HG03060 (cell line): ENCODE results near the gene XCR1.
"Not testable (repeated sequence)": the region's sequence is repeated elsewhere in the genome, so short reads cannot be mapped to it uniquely, and the experiment has no call there.

ENCODE experiments used
- ATAC-seq: cut with Tn5 transposase; IDR thresholded peaks from one replicate; pipeline ENCODE4 v1.9.1; 2021; ENCODE audit warnings: low read depth, moderate number of reproducible peaks; ENCODE audit not compliant: unreplicated experiment

The XCR1 gene

GRCh38 chr3:46046231-46046630 is 18.9 kb upstream of the XCR1 start:
- not testable (repeated sequence) for ATAC-seq

- ATAC-seq = no peak
These were observed 11.6 kb upstream of the XCR1 start for GRCh38 chr3:46038916-46039315.

GRCh38 chr3:46038071-46038470 is 10.8 kb upstream of the XCR1 start:
- ATAC-seq = not testable (repeated sequence)

GRCh38 chr3:46036191-46036590 is 8.9 kb upstream of the XCR1 start:
- ATAC-seq = no peak

- no peak for ATAC-seq
These were observed 4.5 kb upstream of the XCR1 start for GRCh38 chr3:46031747-46032146.

- no peak for ATAC-seq
These were observed 4.0 kb upstream of the XCR1 start for GRCh38 chr3:46031269-46031668.

GRCh38 chr3:46030626-46031025 is 3.3 kb upstream of the XCR1 start:
- no peak for ATAC-seq

GRCh38 chr3:46029953-46030543 is 2.8 kb upstream of the XCR1 start:
- ATAC-seq = no peak

GRCh38 chr3:46027736-46028397 is 584 bp upstream of the XCR1 start:
- ATAC-seq = no peak

GRCh38 chr3:46025139-46025538 is 2.1 kb downstream of the XCR1 start:
- no peak for ATAC-seq

- no peak for ATAC-seq
These were observed 3.2 kb downstream of the XCR1 start for GRCh38 chr3:46024131-46024530.

GRCh38 chr3:46022909-46023785 is 4.1 kb downstream of the XCR1 start:
- no peak for ATAC-seq

GRCh38 chr3:46021516-46021915 is 5.8 kb downstream of the XCR1 start:
- ATAC-seq = no peak

GRCh38 chr3:46020766-46021510 is 6.3 kb downstream of the XCR1 start:
- no peak for ATAC-seq

GRCh38 chr3:46019707-46020106 is 7.6 kb downstream of the XCR1 start:
- no peak for ATAC-seq

GRCh38 chr3:46017720-46018119 is 9.6 kb downstream of the XCR1 start:
- ATAC-seq = no peak

GRCh38 chr3:46013316-46014094 is 13.8 kb downstream of the XCR1 start:
- no peak for ATAC-seq

- ATAC-seq = no peak
These were observed 15.0 kb downstream of the XCR1 start for GRCh38 chr3:46012246-46012645.

GRCh38 chr3:46010519-46011113 is 16.7 kb downstream of the XCR1 start:
- no peak for ATAC-seq

GRCh38 chr3:46008058-46008457 is 19.2 kb downstream of the XCR1 start:
- no peak for ATAC-seq
